Parathyroid adenoma (tissue), 2 donors: ENCODE data around the gene PRC1.

Experiments used
- H2AFZ ChIP-seq: fragments of 300-600 bp; sonication (generic); one replicate; pipeline ENCODE4 v1.7.0; 2017; ENCODE audit warnings: antibody characterized with exemption, mild to moderate bottlenecking
- H3K27ac ChIP-seq: fragments of 300-600 bp; sonication (generic); one replicate; pipeline ENCODE4 v1.7.0; 2017
- H3K27me3 ChIP-seq: fragments of 300-600 bp; sonication (generic); one replicate; pipeline ENCODE4 v1.7.0; 2017; ENCODE audit warnings: low read length; ENCODE audit not compliant: control insufficient read depth, insufficient read depth
- H3K36me3 ChIP-seq: fragments of 300-600 bp; sonication (generic); one replicate; pipeline ENCODE4 v1.7.0; 2017; ENCODE audit warnings: low read length; ENCODE audit not compliant: control insufficient read depth, insufficient read depth
- H3K4me1 ChIP-seq: fragments of 300-600 bp; sonication (generic); one replicate; pipeline ENCODE4 v1.7.0; 2017; ENCODE audit warnings: control low read depth
- H3K4me2 ChIP-seq: fragments of 300-600 bp; sonication (generic); one replicate; pipeline ENCODE4 v1.7.0; 2017; ENCODE audit warnings: low read length
- H3K4me3 ChIP-seq: fragments of 300-600 bp; sonication (generic); one replicate; pipeline ENCODE4 v1.7.0; 2017; ENCODE audit warnings: low read depth, low read length
- H3K79me2 ChIP-seq: fragments of 300-600 bp; sonication (generic); one replicate; pipeline ENCODE4 v1.7.0; 2017; ENCODE audit warnings: control low read depth
- H3K9ac ChIP-seq: fragments of 300-600 bp; sonication (generic); one replicate; pipeline ENCODE4 v1.7.0; 2017; ENCODE audit warnings: mild to moderate bottlenecking
- H3K9me3 ChIP-seq: fragments of 300-600 bp; sonication (generic); one replicate; pipeline ENCODE4 v1.7.0; 2017; ENCODE audit warnings: low read length; ENCODE audit not compliant: control insufficient read depth
- TF ChIP-seq, protein P1 (sequence below): fragments of 300-600 bp; sonication (generic); IDR thresholded peaks from one replicate; pipeline ENCODE4 v1.7.0; 2017; ENCODE audit warnings: antibody characterized with exemption, mild to moderate bottlenecking
- donor health status: primary hyperparathyroidism.

The PRC1 gene, protein sequence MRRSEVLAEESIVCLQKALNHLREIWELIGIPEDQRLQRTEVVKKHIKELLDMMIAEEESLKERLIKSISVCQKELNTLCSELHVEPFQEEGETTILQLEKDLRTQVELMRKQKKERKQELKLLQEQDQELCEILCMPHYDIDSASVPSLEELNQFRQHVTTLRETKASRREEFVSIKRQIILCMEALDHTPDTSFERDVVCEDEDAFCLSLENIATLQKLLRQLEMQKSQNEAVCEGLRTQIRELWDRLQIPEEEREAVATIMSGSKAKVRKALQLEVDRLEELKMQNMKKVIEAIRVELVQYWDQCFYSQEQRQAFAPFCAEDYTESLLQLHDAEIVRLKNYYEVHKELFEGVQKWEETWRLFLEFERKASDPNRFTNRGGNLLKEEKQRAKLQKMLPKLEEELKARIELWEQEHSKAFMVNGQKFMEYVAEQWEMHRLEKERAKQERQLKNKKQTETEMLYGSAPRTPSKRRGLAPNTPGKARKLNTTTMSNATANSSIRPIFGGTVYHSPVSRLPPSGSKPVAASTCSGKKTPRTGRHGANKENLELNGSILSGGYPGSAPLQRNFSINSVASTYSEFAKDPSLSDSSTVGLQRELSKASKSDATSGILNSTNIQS

DNA sequence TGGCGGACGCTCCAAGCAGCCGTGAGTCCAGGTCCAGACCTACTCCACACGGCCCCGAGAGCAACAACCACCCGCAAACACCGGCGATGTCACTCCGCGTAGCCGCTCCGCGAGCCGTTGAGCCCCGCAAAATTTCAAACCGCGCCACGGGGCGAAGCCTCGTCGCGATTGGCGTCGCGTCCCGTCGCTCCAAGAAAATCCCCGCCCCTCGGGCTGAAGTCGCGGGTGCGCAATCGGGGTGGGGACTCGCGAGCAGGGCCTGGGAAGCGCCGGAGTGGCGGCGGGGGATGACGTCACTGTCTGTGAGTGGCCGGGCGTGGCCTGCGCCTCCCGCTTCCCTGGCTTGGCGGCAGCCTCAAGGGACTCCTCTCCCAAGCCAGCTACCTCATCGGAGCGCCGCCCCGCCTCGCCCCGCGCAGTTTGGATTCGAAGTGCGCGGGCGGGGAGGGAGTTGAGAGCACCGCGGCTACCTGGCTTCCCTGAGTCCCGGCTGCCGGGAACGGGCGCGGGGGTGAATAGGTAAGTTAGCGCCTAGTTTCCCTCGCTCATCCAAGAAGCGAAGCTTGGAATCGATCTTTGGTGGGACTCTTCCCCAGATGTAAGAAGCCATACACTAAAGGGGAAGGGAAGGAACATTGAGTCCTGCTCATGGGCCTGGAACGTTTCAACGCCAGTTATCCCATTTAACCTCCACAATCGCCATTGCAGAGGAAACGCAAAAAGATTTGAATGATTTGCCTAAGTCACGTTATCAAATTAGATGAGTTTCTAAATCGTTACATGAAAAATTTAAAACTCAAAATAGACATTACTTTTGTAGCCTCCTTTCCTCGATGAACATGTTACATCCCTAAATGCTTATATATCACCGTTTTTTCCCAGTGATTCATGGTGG is at the start of gene PRC1:
Gene PRC1, minus strand, starts transcription at position 119 of the 895 bp plus-strand sequence. Its CDS starts 118 bp downstream, at position 1.
- Histone ChIP-seq H3K27ac (peak within 1 kb of the TSS; percentile 69), H3K27me3 (no peaks in the 10 kb centered on the region), H3K9me3 (no peaks in the 10 kb centered on the region), H2AFZ (peak within 1 kb of the TSS; percentile 94), H3K4me3 (peak within 1 kb of the TSS; percentile 91), H3K36me3 (no peaks in the 10 kb centered on the region), H3K4me1 (no peaks in the 10 kb centered on the region), H3K9ac (no peak within 1 kb of the TSS), H3K79me2 (no peaks in the 10 kb centered on the region), H3K4me2 (peak within 1 kb of the TSS; percentile 86)
- TF ChIP-seq, protein P1, sequence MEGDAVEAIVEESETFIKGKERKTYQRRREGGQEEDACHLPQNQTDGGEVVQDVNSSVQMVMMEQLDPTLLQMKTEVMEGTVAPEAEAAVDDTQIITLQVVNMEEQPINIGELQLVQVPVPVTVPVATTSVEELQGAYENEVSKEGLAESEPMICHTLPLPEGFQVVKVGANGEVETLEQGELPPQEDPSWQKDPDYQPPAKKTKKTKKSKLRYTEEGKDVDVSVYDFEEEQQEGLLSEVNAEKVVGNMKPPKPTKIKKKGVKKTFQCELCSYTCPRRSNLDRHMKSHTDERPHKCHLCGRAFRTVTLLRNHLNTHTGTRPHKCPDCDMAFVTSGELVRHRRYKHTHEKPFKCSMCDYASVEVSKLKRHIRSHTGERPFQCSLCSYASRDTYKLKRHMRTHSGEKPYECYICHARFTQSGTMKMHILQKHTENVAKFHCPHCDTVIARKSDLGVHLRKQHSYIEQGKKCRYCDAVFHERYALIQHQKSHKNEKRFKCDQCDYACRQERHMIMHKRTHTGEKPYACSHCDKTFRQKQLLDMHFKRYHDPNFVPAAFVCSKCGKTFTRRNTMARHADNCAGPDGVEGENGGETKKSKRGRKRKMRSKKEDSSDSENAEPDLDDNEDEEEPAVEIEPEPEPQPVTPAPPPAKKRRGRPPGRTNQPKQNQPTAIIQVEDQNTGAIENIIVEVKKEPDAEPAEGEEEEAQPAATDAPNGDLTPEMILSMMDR = no peak

DNA sequence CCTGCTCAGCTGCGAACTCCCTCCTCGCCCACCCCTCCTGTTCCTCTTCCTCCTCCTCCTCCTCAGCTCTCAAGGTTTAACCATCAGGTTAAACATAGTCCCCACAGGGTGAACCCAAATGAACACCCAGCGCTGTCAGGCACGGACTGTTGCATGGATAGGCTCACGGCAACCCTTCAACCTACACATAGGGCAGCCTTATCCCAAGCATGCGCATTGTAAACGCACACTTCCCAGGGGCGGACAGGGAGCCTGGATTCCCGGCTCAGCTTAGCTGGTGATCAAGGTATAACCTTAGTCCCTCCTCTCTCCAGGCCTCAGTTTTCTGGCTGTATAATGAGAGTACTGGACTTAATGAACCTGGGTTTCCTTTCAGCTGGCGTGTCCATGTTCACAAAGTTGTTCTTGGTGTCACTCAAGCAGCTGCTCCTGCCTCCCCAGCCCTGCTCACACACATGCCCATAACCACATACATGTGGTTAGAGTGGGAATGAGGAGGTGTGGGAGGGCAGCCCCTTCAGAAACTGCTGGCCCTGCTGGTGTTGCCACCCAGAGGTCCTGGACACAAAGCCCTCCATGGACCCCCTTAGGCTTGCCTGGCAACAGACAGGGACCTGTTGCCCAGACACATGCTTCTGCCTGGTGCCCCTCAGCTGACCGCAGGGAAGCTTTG is 49.0 kb upstream of the PRC1 start:
- TF ChIP-seq, protein P1 = no peak
- H3K27me3 ChIP-seq = no peaks in the 10 kb centered on the region
- H3K9ac ChIP-seq = no peak overlapping the region
- no peak overlapping the region for H2AFZ ChIP-seq
- H3K4me2 ChIP-seq = no peak overlapping the region
- H3K9me3 ChIP-seq = no peaks in the 10 kb centered on the region
- no peaks in the 10 kb centered on the region for H3K36me3 ChIP-seq
- no peaks in the 10 kb centered on the region for H3K4me1 ChIP-seq
- H3K4me3 ChIP-seq = no peak overlapping the region
- no peak overlapping the region for H3K27ac ChIP-seq
- no peaks in the 10 kb centered on the region for H3K79me2 ChIP-seq

DNA sequence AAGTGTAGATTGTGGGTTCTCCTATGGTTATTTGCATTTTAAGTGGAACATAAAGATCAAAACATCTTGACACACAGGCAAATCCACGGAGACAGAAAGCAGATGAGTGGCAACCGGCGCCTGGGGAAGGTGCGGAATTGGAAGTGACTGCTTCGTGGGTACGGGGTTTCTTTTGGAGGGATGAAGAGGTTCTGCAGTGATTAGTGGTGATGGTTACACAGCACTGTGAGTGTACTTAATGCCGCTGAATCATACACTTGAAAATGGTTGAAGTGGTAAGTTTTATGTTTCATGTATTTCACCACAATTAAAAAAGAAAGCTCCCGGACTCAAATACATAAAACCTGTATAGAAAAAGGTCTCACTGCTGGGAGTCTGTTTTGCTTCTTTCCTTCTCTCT is 46.5 kb upstream of the PRC1 start:
- no peak overlapping the region for H3K27ac ChIP-seq
- no peaks in the 10 kb centered on the region for H3K9me3 ChIP-seq
- H3K79me2 ChIP-seq = no peaks in the 10 kb centered on the region
- TF ChIP-seq, protein P1 = no peak
- H2AFZ ChIP-seq = no peak overlapping the region
- H3K27me3 ChIP-seq = no peaks in the 10 kb centered on the region
- no peaks in the 10 kb centered on the region for H3K36me3 ChIP-seq
- H3K4me3 ChIP-seq = no peak overlapping the region
- no peak overlapping the region for H3K4me2 ChIP-seq
- H3K4me1 ChIP-seq = no peaks in the 10 kb centered on the region
- H3K9ac ChIP-seq = no peak overlapping the region

DNA sequence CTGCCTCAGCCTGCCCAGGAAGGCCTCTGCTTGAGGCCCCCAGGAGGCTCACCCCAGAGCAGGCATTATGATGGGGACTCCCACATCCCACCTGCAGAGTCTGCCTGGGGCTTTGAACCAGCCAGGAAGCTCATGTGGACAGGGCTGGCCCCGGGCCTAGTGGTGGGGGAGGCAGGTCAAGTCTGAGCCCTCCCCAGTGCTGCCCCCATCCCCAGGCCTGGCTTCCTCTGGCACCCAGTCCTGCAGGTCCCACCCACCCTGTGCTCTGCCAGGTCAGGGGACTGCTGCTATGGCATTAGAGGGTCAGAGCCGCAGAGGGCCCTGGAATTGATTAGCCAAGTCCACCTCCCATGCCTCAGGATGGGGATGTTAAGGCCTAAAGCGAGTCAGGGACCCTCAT is 45.7 kb upstream of the PRC1 start:
- TF ChIP-seq, protein P1 = no peak
- Histone ChIP-seq H3K9ac (no peak overlapping the region), H3K36me3 (no peaks in the 10 kb centered on the region), H3K79me2 (no peaks in the 10 kb centered on the region), H3K27me3 (no peaks in the 10 kb centered on the region), H2AFZ (no peak overlapping the region), H3K4me2 (no peak overlapping the region), H3K4me3 (no peak overlapping the region), H3K27ac (no peak overlapping the region), H3K4me1 (no peaks in the 10 kb centered on the region), H3K9me3 (no peaks in the 10 kb centered on the region)
